Activated CD4-positive, alpha-beta T cell treated with anti-CD3 and anti-CD28 coated beads for 4 hours (primary cell): Measurements from ENCODE around the gene CCP110.
"Not testable (repeated sequence)": the region's sequence is repeated elsewhere in the genome, so short reads cannot be mapped to it uniquely, and the experiment has no call there.

Experiments used
- DNase-seq, 2 donors: peaks; one replicate each; pipeline ENCODE4 v3.0.0-alpha.2; 2020

The CCP110 gene

GRCh38 chr16:19512297-19512696, 11.4 kb upstream of the CCP110 start:
- no peak for DNase-seq

DNA sequence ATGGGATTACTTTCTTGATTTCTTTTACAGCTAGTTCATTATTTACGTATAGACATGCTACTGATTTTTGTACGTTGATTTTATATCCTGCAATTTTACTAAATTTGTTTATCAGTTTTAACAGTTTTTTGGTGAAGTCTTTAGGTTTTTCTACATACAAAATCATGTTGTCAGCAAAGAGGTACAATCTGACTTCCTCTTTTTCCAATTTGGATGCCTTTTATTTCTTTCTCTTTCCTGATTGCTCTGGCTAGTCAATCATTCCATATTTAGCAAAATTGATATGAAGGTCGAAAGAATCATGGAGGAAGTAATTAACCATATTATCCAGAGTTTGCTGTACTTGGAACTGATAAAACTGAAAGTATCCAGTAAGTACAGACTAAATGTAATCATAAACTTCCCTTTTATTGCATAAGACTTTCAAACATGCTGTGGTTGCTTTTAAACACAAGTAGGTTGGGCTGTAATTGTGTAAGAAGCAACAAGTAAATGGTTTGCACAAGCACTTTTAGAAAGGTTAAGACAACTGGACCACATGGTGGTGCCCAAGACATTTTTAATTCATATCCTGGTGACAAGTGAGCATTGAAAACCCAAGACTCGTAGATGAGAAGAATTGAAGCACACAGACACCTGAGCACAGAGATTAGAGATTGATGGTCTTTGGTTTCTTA, 10.2 kb upstream of the CCP110 start:
- no peak for DNase-seq

GRCh38 chr16:19515757-19516156, 8.0 kb upstream of the CCP110 start:
- no peak for DNase-seq

GRCh38 chr16:19517424-19518089, 6.2 kb upstream of the CCP110 start:
- peak in 1 of 2 donors; percentile 5 for DNase-seq

- no peak for DNase-seq
Observed at GRCh38 chr16:19518388-19518787, 5.4 kb upstream of the CCP110 start.

- peak in 1 of 2 donors; percentile 3 for DNase-seq
Observed at GRCh38 chr16:19520861-19521331, 2.8 kb upstream of the CCP110 start.

- DNase-seq, result peak; percentile 94 to 95
Observed at GRCh38 chr16:19521471-19522396, 2.0 kb upstream of the CCP110 start, which contains the start of gene GDE1. GDE1 (minus strand) TSS chr16:19522098; CDS start chr16:19521964, 134 bp downstream.

- no peak for DNase-seq
Observed at GRCh38 chr16:19522397-19522732, 1.4 kb upstream of the CCP110 start.

GRCh38 chr16:19522760-19523159, 982 bp upstream of the CCP110 start:
- DNase-seq, result no peak

- DNase-seq, result no peak
Observed at GRCh38 chr16:19523184-19523558, 571 bp upstream of the CCP110 start.

DNA sequence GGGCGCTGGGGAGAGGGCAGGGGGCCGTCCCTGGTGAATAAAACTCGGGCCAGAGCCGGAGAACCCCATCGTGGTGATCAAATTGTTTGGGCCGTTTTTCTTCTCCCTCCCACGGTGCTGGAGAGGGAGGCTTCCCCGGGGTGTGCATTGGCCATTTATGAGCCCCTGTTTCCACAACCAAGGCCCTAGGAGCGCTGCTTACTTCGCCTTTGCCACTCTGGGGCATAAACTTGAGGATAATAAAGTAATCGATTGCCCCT, 544 bp downstream of the CCP110 start:
- no peak for DNase-seq

- no peak for DNase-seq
Observed at GRCh38 chr16:19524616-19525384, 1.1 kb downstream of the CCP110 start.

DNA sequence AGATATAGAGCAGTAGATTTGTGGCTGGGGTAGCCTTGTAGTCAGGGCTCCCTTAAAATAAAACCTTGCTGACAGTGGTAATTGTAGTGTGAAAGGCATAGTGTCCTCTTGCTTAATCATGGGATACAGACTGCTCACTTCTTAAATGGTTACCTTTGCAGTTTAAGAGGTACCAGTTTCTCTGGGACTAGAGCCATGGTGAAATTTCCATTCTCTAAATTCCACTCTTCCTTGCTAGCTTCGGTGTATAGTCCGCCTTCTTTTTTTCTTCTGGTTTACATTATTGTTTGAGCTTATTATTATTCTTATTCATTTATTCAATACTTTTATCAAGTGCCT, 1.6 kb downstream of the CCP110 start:
- no peak for DNase-seq

GRCh38 chr16:19527161-19527560, 3.4 kb downstream of the CCP110 start:
- no peak for DNase-seq

DNA sequence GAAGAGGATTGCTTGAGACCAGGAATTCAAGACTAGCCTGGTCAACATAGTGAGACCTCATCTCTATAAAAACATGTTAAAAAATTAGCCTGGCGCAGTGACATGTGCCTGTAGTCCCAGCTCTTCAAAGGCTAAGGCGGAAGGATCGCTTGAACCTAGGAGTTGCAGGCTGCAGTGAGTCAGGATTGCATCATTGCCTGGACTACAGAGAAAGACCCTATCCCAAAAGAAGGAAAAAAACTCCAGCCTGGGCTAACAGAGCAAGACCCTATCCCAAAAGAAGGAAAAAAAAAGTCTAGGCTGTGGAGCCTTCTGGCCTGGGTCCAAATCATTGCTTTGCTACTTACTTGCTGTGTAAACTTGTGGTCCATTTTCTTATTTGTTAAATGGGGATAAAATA, 4.9 kb downstream of the CCP110 start:
- no peak for DNase-seq

DNA sequence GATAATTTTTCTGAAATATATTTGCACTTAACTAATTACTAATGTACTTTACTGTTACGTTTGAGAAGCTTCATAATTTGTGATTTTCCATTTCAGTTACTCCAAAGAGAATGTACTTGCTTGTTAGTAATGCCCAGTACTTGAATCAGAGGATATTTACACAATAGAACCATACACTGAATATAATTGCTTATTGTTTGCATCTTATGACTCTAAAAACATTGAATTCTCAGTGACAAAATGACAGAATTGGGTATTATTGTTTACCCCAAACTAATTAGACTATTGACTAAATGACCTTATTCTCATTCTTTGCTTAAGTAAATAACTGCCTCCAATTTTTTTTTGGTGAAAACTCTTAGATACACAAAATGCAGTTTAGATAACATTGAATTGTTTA, 8.9 kb downstream of the CCP110 start:
- no peak for DNase-seq

GRCh38 chr16:19540241-19540970, 16.7 kb downstream of the CCP110 start:
- no peak for DNase-seq

GRCh38 chr16:19542138-19542821, 18.5 kb downstream of the CCP110 start:
- DNase-seq, result no peak

GRCh38 chr16:19543278-19543996, 19.7 kb downstream of the CCP110 start:
- not testable (repeated sequence) for DNase-seq

- no peak for DNase-seq
Observed at GRCh38 chr16:19548144-19548543, 24.4 kb downstream of the CCP110 start.

DNA sequence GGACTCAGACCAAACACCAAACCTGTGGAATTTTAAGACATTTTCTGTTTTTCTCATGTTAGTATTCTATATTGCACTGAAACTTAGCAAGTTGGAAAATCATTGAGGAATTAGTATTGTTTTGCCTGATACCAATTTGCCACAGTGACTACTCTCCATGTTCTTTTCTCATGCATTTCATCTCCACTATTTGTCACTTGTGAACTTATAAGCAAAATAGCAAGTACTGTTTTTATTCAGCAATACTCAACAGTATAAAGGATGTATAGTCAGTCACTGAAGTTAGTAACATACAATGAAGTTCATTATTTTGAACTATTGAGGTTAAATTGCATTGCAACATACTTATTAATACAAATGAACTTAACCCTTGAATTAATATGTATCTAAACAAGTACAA, 25.9 kb downstream of the CCP110 start:
- DNase-seq, result no peak
